Liver (tissue), 3 donors: ENCODE data around the gene PPP6R3.

Experiments used
- MAX ChIP-seq: IDR thresholded peaks from 2 replicates; pipeline ENCODE4 v1.6.1; 2016; ENCODE audit warnings: antibody characterized with exemption
- RAD21 ChIP-seq, 2 donors: IDR thresholded peaks; 2 replicates each; pipeline ENCODE4 v1.6.1; 2016; ENCODE audit warnings: antibody characterized with exemption in 2 of 2, mild to moderate bottlenecking in 2 of 2
- TF ChIP-seq, protein P1 (sequence below): fragments of 150-350 bp; IDR thresholded peaks from 2 replicates; pipeline ENCODE4 v1.5.1; 2017; ENCODE audit warnings: improper control_type of control experiment, low read depth, low read length; ENCODE audit not compliant: missing input control
- donor health status: healthy.
- donor health status: healthy.

GRCh38 chr11:68563454-68563853 is 102.9 kb downstream of the PPP6R3 start:
- TF ChIP-seq, protein P1, sequence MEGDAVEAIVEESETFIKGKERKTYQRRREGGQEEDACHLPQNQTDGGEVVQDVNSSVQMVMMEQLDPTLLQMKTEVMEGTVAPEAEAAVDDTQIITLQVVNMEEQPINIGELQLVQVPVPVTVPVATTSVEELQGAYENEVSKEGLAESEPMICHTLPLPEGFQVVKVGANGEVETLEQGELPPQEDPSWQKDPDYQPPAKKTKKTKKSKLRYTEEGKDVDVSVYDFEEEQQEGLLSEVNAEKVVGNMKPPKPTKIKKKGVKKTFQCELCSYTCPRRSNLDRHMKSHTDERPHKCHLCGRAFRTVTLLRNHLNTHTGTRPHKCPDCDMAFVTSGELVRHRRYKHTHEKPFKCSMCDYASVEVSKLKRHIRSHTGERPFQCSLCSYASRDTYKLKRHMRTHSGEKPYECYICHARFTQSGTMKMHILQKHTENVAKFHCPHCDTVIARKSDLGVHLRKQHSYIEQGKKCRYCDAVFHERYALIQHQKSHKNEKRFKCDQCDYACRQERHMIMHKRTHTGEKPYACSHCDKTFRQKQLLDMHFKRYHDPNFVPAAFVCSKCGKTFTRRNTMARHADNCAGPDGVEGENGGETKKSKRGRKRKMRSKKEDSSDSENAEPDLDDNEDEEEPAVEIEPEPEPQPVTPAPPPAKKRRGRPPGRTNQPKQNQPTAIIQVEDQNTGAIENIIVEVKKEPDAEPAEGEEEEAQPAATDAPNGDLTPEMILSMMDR = no peak
- TF ChIP-seq RAD21 (IDR thresholded peaks at IDR 0.05) = no peak
- TF ChIP-seq MAX = no peak
